ENCODE measurements around the gene SLC7A6. TPM values are rescaled to one million over a fixed set of nuclear protein-coding genes. Genes with fewer than 3 reads are reported as not detected.

Gene SLC7A6
- total and polyA plus RNA-seq, 2 of the 8 experiments (the other 6 are each of a cell fraction or from before 2014, with no cell fraction given): 28.0 to 37.8 TPM

- H2BK15ac ChIP-seq (ENCODE audit: low read length): no peak overlapping the region
- no peaks in the 10 kb centered on the region; the same call in 1 of the 2 replicates for H3K23me2 ChIP-seq (ENCODE audit: low read depth, low read length)
- no peak overlapping the region for H3K18ac ChIP-seq (ENCODE audit: extremely low read depth, low read length)
- no peak for DNase-seq (ENCODE audit: low read depth in 1 of 2, low spot score in 2 of 2)
- H3K4ac ChIP-seq (replicated peaks; ENCODE audit: insufficient read length, low read depth, low read length): no peak overlapping the region
- H3K9ac ChIP-seq (replicated peaks in 1 of 4; ENCODE audit: extremely low read depth in 1 of 4, low read depth in 3 of 4, low read length in 3 of 4): no peak overlapping the region
- no peaks in the 10 kb centered on the region for H3K27me3 ChIP-seq (replicated peaks in 1 of 4; ENCODE audit: control insufficient read depth in 3 of 4, extremely low read depth in 1 of 4, insufficient read depth in 3 of 4, low read length in 3 of 4)
- H4K8ac ChIP-seq (ENCODE audit: extremely low read depth, insufficient read depth, low read length): no peak overlapping the region
- no peaks in the 10 kb centered on the region for H3K79me2 ChIP-seq (ENCODE audit: control insufficient read depth in 1 of 2, insufficient read depth in 2 of 2, low read length in 2 of 2)
- H4K91ac ChIP-seq (replicated peaks; ENCODE audit: insufficient read length, low read length): no peak overlapping the region
- no peak overlapping the region for H3K4me2 ChIP-seq (ENCODE audit: insufficient read depth in 1 of 2, low read depth in 2 of 2, low read length in 2 of 2)
- H4K20me1 ChIP-seq (replicated peaks in 1 of 2; ENCODE audit: control insufficient read depth in 1 of 2, insufficient read depth in 2 of 2, low read length in 2 of 2): peaks cover 2 to 9% of the 10 kb centered on the region in 2 experiments
- TF ChIP-seq CREB1 (IDR thresholded peaks at IDR 0.05): no peak
- TF ChIP-seq SUZ12 (IDR thresholded peaks at IDR 0.05; ENCODE audit: low read length): no peak
- no peak for TF ChIP-seq BCL11A (IDR thresholded peaks at IDR 0.05; ENCODE audit: low read depth in 2 of 2, low read length in 2 of 2)
- TF ChIP-seq TEAD4 (IDR thresholded peaks at IDR 0.05; ENCODE audit: low read depth, low read length): no peak
- TF ChIP-seq GABPA (IDR thresholded peaks at IDR 0.05; ENCODE audit: borderline replicate concordance, insufficient read depth, low read length): no peak
- TF ChIP-seq SIX5 (IDR thresholded peaks at IDR 0.05; ENCODE audit: low read depth, low read length): no peak
- TF ChIP-seq CTCF (IDR thresholded peaks at IDR 0.05; ENCODE audit: control extremely low read depth in 1 of 3, insufficient read depth in 1 of 3, low read depth in 1 of 3, low read length in 3 of 3): no peak
- H2BK5ac ChIP-seq (ENCODE audit: low read depth, low read length): no peak overlapping the region
- 69% methylated on average over 2 of the region's 2 CpGs; no CpG with 5 or more reads in 1 of the 2 experiments for WGBS, 2 experiments (ENCODE audit: extremely low coverage in 1 of 2, insufficient coverage in 1 of 2, insufficient read length in 1 of 2, insufficient replicate concordance in 2 of 2, low coverage in 1 of 2, low lambda C conversion rate in 2 of 2, missing lambda C conversion rate in 1 of 2)
- no peak overlapping the region for H2BK120ac ChIP-seq (replicated peaks; ENCODE audit: low read depth, low read length)
- no peak overlapping the region for H2AK5ac ChIP-seq (ENCODE audit: low read depth, low read length)
- POLR2A ChIA-PET (ENCODE audit: partially characterized antibody): interaction anchor here (1.3 to 4.4 kb wide), 4 partner anchors 9 to 21 kb away, joined by 3 to 13 read pairs (median 7); no protein-coding TSS in a partner anchor
- no peak overlapping the region for H2BK12ac ChIP-seq (ENCODE audit: low read depth, low read length)
- no peak overlapping the region for H2AFZ ChIP-seq (ENCODE audit: low read length)
- no peak overlapping the region for H2BK20ac ChIP-seq (ENCODE audit: low read length)
- CTCF ChIA-PET (ENCODE audit: partially characterized antibody): interaction anchor here (1.6 to 20.4 kb wide), 3 partner anchors 16 to 37 kb away, joined by 3 to 233 read pairs (median 5); partner anchors contain the start of gene SLC7A6
- H3K23ac ChIP-seq (ENCODE audit: insufficient read length): no peak overlapping the region
- H3K14ac ChIP-seq (ENCODE audit: insufficient read length): no peak overlapping the region
- H3K36me3 ChIP-seq (ENCODE audit: control insufficient read depth in 2 of 4, insufficient read depth in 4 of 4, low read length in 3 of 4): peaks cover 0 to 15% (median 6%) of the 10 kb centered on the region in 4 experiments; a peak in 5 of 8 replicates
- no peaks in the 10 kb centered on the region for H3K4me1 ChIP-seq (replicated peaks in 1 of 4; ENCODE audit: control insufficient read depth in 3 of 4, insufficient read depth in 4 of 4, low read length in 3 of 4)
- 0 out of 2 replicates have a peak, but pooled peaks cover 3% of the 10 kb centered on the region for H3K79me1 ChIP-seq (ENCODE audit: low read depth, low read length)
- FAIRE-seq: no peak
- no peak overlapping the region for H3K56ac ChIP-seq (replicated peaks; ENCODE audit: insufficient read length, low read depth, low read length)
- no peak overlapping the region for H4K5ac ChIP-seq (ENCODE audit: insufficient read length, low read depth, low read length)
- H3K9me3 ChIP-seq (ENCODE audit: insufficient read depth in 2 of 2, low read depth in 1 of 2, low read length in 1 of 2): no peaks in the 10 kb centered on the region
- no peak overlapping the region for H3K27ac ChIP-seq (ENCODE audit: low read depth, low read length)
- H3K4me3 ChIP-seq (ENCODE audit: extremely low read depth in 1 of 4, insufficient read depth in 2 of 4, low read depth in 3 of 4, low read length in 4 of 4): no peak overlapping the region
Measured at GRCh38 chr16:68289202-68289601, 24.9 kb downstream of the SLC7A6 start.
